GM12878 (cell line): ENCODE data around the gene PAX6. TPM values are rescaled to one million over a fixed set of nuclear protein-coding genes. Genes with fewer than 3 reads are reported as not detected.

ENCODE experiments used
- ATAC-seq: fragments of 200-7000 bp; cut with Tn5 transposase; 3 replicates; pipeline ENCODE4 v1.9.1; 2020; ENCODE audit warnings: mild to moderate bottlenecking, moderate library complexity
- BruUV-seq: library from RNA; stranded (reverse); fragments of 400-500 nt; replicated peaks from 2 replicates; lab custom pipeline; 2021; lab: Mats Ljungman, UMichigan
- CTCF ChIA-PET: fragments of 300-600 bp; sonication (Branson Sonifier 250); formaldehyde crosslinking; extraction: SDS; loops from one replicate; lab custom pipeline; 2021; ENCODE audit warnings: inconsistent platforms; lab: Yijun Ruan, JAX
- POLR2A ChIA-PET: fragments of 350-600 bp; formaldehyde crosslinking; extraction: SDS; loops from one replicate; lab custom pipeline; 2021; ENCODE audit warnings: inconsistent platforms; lab: Charles Lee
- RAD21 ChIA-PET: fragments of 300-600 bp; sonication (Branson Sonifier 250); formaldehyde crosslinking; loops from one replicate; lab custom pipeline; 2023; ENCODE audit warnings: antibody characterized with exemption; ENCODE audit not compliant: unreplicated experiment; lab: Charles Lee
- SMC1A ChIA-PET: fragments of 300-600 bp; sonication (Branson Sonifier 250); formaldehyde crosslinking; loops from one replicate; lab custom pipeline; 2023; ENCODE audit not compliant: unreplicated experiment, uncharacterized antibody; lab: Charles Lee
- DNase-seq: peaks from one replicate; pipeline ENCODE4 v3.0.0-alpha.2; 2011; ENCODE audit warnings: low read depth, low spot score
- FAIRE-seq: peaks from 3 replicates; lab custom pipeline; 2011; peaks lifted over from hg19 to GRCh38; lab: Jason Lieb, UNC
- H2AFZ ChIP-seq: 2 replicates; pipeline ENCODE4 v1.6.0; 2011; ENCODE audit warnings: low read depth, low read length, control low read depth; ENCODE audit not compliant: control insufficient read depth
- H3K27ac ChIP-seq: 2 replicates; pipeline ENCODE4 v1.5.1; 2011; ENCODE audit warnings: control low read depth; ENCODE audit not compliant: control insufficient read depth, insufficient read depth
- H3K27me3 ChIP-seq, 2 experiments: replicated peaks in 1 of 2; 2 replicates each; pipeline versions ENCODE4 v1.6.0 to v1.6.1; 2011; ENCODE audit warnings: low read length in 1 of 2; ENCODE audit not compliant: control insufficient read depth in 2 of 2, insufficient read depth in 2 of 2
- H3K36me3 ChIP-seq, 2 experiments: 2 replicates each; pipeline ENCODE4 v1.5.1; 2011; ENCODE audit warnings: low read length in 1 of 2; ENCODE audit not compliant: control insufficient read depth in 2 of 2, insufficient read depth in 2 of 2
- H3K4me1 ChIP-seq: 2 replicates; pipeline ENCODE4 v1.6.1; 2011; ENCODE audit warnings: mild to moderate bottlenecking, low read length, moderate library complexity, mixed read lengths; ENCODE audit not compliant: control insufficient read depth, insufficient read depth
- H3K4me2 ChIP-seq: 2 replicates; pipeline ENCODE4 v1.6.0; 2011; ENCODE audit warnings: control low read depth; ENCODE audit not compliant: control insufficient read depth, insufficient read depth
- H3K4me3 ChIP-seq: fragments of 200-600 bp; sonication (generic); 2 replicates; pipeline ENCODE4 v1.5.1; 2016
- H3K79me2 ChIP-seq: 2 replicates; pipeline ENCODE4 v1.6.0; 2011; ENCODE audit warnings: low read length; ENCODE audit not compliant: control insufficient read depth, insufficient read depth
- H3K9ac ChIP-seq: 2 replicates; pipeline ENCODE4 v1.8.0; 2011; ENCODE audit warnings: low read length, control low read depth, mixed read lengths; ENCODE audit not compliant: control insufficient read depth, insufficient read depth
- H3K9me3 ChIP-seq: replicated peaks from 3 replicates; pipeline ENCODE4 v1.5.1; 2011; ENCODE audit warnings: mild to moderate bottlenecking, low read length; ENCODE audit not compliant: control insufficient read depth, insufficient read depth
- H4K20me1 ChIP-seq: 2 replicates; pipeline ENCODE4 v1.6.0; 2011; ENCODE audit not compliant: control insufficient read depth, insufficient read depth
- ATF7 ChIP-seq: fragments of 450-650 bp; IDR thresholded peaks from 2 replicates; pipeline ENCODE4 v1.6.1; 2016; ENCODE audit warnings: low read depth, mild to moderate bottlenecking
- BHLHE40 ChIP-seq, 2 experiments: fragments of 450-650 bp in 1 of 2; IDR thresholded peaks; 2 replicates each; pipeline ENCODE4 v1.6.1; 2011 to 2017; ENCODE audit warnings: low read depth in 2 of 2, borderline replicate concordance in 1 of 2, improper control_type of control experiment in 1 of 2, low read length in 1 of 2, mild to moderate bottlenecking in 1 of 2
- CBX3 ChIP-seq: fragments of 200-600 bp; sonication (generic); IDR thresholded peaks from 2 replicates; pipeline ENCODE4 v1.6.1; 2016; ENCODE audit warnings: low read depth, borderline replicate concordance
- EGR1 ChIP-seq, 2 experiments: IDR thresholded peaks; 1 replicate in 1 of 2; 2 replicates in 1 of 2; pipeline ENCODE4 v1.6.1; 2011 to 2012; ENCODE audit warnings: low read depth in 2 of 2, low read length in 2 of 2, borderline replicate concordance in 1 of 2, mild to moderate bottlenecking in 1 of 2, moderate library complexity in 1 of 2
- GABPA ChIP-seq: IDR thresholded peaks from 2 replicates; pipeline ENCODE4 v1.6.1; 2014; ENCODE audit warnings: antibody characterized with exemption, low read depth, mild to moderate bottlenecking, inconsistent platforms
- GATAD2B ChIP-seq: fragments of 450-650 bp; conservative IDR thresholded peaks from 2 replicates; pipeline ENCODE4 v1.6.1; 2017; ENCODE audit warnings: low read depth, mild to moderate bottlenecking, moderate library complexity
- KLF5 ChIP-seq: fragments of 450-650 bp; IDR thresholded peaks from 2 replicates; pipeline ENCODE4 v1.6.1; 2014; ENCODE audit warnings: mild to moderate bottlenecking; ENCODE audit not compliant: partially characterized antibody
- NFYA ChIP-seq: IDR thresholded peaks from 2 replicates; pipeline ENCODE4 v1.6.1; 2011; ENCODE audit warnings: low read depth, mild to moderate bottlenecking, low read length, improper control_type of control experiment, borderline replicate concordance
- PAX5 ChIP-seq: IDR thresholded peaks from 2 replicates; pipeline ENCODE4 v1.6.1; 2011; ENCODE audit warnings: low read depth, low read length, borderline replicate concordance
- PAX8 ChIP-seq: fragments of 450-650 bp; IDR thresholded peaks from 2 replicates; pipeline ENCODE4 v1.6.1; 2017; ENCODE audit warnings: mild to moderate bottlenecking, moderate library complexity
- SMAD1 ChIP-seq: fragments of 450-650 bp; IDR thresholded peaks from 2 replicates; pipeline ENCODE4 v1.6.1; 2018; ENCODE audit warnings: mild to moderate bottlenecking, low read depth; ENCODE audit not compliant: partially characterized antibody
- SUZ12 ChIP-seq: fragments of 200-600 bp; sonication (generic); IDR thresholded peaks from one replicate; pipeline ENCODE4 v1.6.1; 2018; ENCODE audit warnings: antibody characterized with exemption, mild to moderate bottlenecking; ENCODE audit not compliant: unreplicated experiment
- TCF7 ChIP-seq: IDR thresholded peaks from 2 replicates; pipeline ENCODE4 v1.6.1; 2014; ENCODE audit warnings: antibody characterized with exemption, borderline replicate concordance
- WGBS: methylation state at CpG from one replicate; pipeline ENCODE4 v1.1.6; 2016; ENCODE audit warnings: low lambda C conversion rate; ENCODE audit not compliant: insufficient replicate concordance, insufficient coverage; ENCODE audit errors: missing lambda C conversion rate; 5-methylcytosine and 5-hydroxymethylcytosine counted together
- in situ Hi-C: fragments of 300-500 bp; cut with MboI; formaldehyde crosslinking; loops from 9 replicates; pipeline ENCODE4 v1.14.3; 2018; ENCODE audit warnings: mixed read lengths
- intact Hi-C: fragments of 100-400 bp; cut with micrococcal nuclease; formaldehyde crosslinking; loops from one replicate; pipeline ENCODE4 v1.14.2; 2022; ENCODE audit not compliant: unreplicated experiment
- polyA plus RNA-seq, 11 experiments: library from polyadenylated mRNA; depleted of rRNA in 4 of 11; unstranded in 6 of 11; stranded (reverse) in 5 of 11; fragments of >200 nt; fragmentation: Nextera tagmentation in 4 of 11; fragmentation: Illumina TruSeq in 1 of 11; extraction: Ambion mirVana in 4 of 11; extraction: Trizol in 1 of 11; gene quantifications; 1 replicate in 1 of 11; 2 replicates in 10 of 11; pipeline versions ENCODE4 v1.2.1 to v1.2.3, GENCODE V29; 2011 to 2016; ENCODE audit warnings: inconsistent platforms in 2 of 11, missing spikeins in 2 of 11, low read depth in 1 of 11
- total RNA-seq, 4 experiments: library from RNA; depleted of rRNA in 3 of 4; stranded (reverse); fragments of >200 nt in 3 of 4; fragmentation: Illumina TruSeq in 1 of 4; extraction: Trizol in 1 of 4; gene quantifications; 2 replicates each; pipeline versions ENCODE4 v1.2.1 to v1.2.3, GENCODE V29; 2013 to 2021

Gene PAX6
- total and polyA plus RNA-seq, 10 of the 15 experiments (the other 5 are each of a cell fraction or from before 2014, with no cell fraction given), result 0.06 to 0.26 (median 0.10) TPM; not detected in 3

DNA sequence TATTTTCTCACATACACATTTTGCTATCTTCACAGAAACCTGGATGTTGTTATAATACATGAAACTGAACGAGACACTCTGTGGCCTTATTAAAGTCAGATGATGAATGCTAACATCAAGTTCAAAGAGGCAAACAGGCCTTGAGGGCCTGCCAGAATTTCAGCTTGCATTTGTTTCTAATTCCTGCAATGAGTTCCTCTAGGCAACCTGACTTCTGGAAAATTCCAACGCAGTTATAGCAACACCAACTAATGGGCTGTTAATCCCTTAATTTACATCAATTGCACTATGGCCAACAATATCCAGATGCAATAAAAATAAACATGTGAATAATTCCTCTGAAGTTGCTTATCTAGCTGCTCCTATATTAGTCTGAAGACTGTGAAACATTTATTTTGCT, 19.1 kb downstream of the PAX6 start:
- CTCF ChIA-PET, result no interaction called here
- SMC1A ChIA-PET, result no interaction called here
- BruUV-seq, result no TSS peak
- no peak overlapping the region for H2AFZ ChIP-seq
- DNase-seq, result no peak
- no peaks in the 10 kb centered on the region for H4K20me1 ChIP-seq
- no peak for FAIRE-seq
- 26% methylated on average over 2 of the region's 2 CpGs for WGBS
- H3K36me3 ChIP-seq, result no peaks in the 10 kb centered on the region
- no peaks in the 10 kb centered on the region for H3K79me2 ChIP-seq
- intact Hi-C loops, result no loop called here
- no peak overlapping the region for H3K4me3 ChIP-seq
- no peak for ATAC-seq
- H3K9ac ChIP-seq, result no peak overlapping the region
- H3K4me2 ChIP-seq, result no peak overlapping the region
- no peak overlapping the region for H3K27ac ChIP-seq
- POLR2A ChIA-PET, result no interaction called here
- TF ChIP-seq GATAD2B (no peak), CBX3 (no peak), PAX8 (no peak), SMAD1 (no peak), PAX5 (no peak), EGR1 (IDR thresholded peaks at IDR 0.05; ENCODE audit: borderline replicate concordance in 1 of 2, low read depth in 2 of 2, low read length in 2 of 2) (no peak), NFYA (no peak), TCF7 (no peak), SUZ12 (no peak)
- no peaks in the 10 kb centered on the region for H3K9me3 ChIP-seq
- RAD21 ChIA-PET, result no interaction called here
- peaks cover 0 to 1% of the 10 kb centered on the region in 2 experiments; a peak in 3 of 4 replicates for H3K27me3 ChIP-seq
- no peaks in the 10 kb centered on the region for H3K4me1 ChIP-seq
- in situ Hi-C loops, result no loop called here

DNA sequence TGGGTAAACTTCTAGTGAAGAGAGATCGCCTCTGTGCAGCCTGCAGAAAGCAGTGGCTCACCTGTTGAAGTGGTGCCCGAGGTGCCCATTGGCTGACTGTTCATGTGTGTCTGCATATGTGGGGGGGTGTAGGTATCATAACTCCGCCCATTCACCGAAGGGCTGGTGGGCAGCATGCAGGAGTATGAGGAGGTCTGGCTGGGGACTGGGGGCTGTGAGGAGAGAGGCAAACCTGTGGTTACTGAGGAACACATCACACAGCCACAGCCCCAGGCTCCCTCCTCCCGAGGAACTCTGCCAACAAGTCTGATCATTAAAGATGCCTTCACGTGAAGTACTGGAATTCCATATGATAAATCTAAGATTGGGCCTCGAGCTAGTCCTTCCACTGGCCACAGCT, 20.5 kb downstream of the PAX6 start:
- in situ Hi-C loops, result no loop called here
- TF ChIP-seq KLF5 (no peak), ATF7 (no peak), BHLHE40 (IDR thresholded peaks at IDR 0.05; ENCODE audit: borderline replicate concordance in 1 of 2, low read depth in 2 of 2, low read length in 1 of 2) (no peak), GABPA (no peak)
- Histone ChIP-seq H3K27ac (no peak overlapping the region), H3K9me3 (no peaks in the 10 kb centered on the region), H3K79me2 (no peaks in the 10 kb centered on the region), H2AFZ (no peak overlapping the region), H4K20me1 (no peaks in the 10 kb centered on the region), H3K4me1 (no peaks in the 10 kb centered on the region), H3K36me3 (no peaks in the 10 kb centered on the region), H3K4me2 (no peak overlapping the region), H3K9ac (no peak overlapping the region), H3K27me3 (no peaks in the 10 kb centered on the region; a peak in 1 of 4 replicates), H3K4me3 (no peak overlapping the region)
- intact Hi-C loops, result no loop called here
- no TSS peak for BruUV-seq
- DNase-seq (no peak), ATAC-seq (no peak), FAIRE-seq (no peak)
- POLR2A ChIA-PET, result interaction anchor here (0.6 kb wide), 1 partner anchor 288 kb away, joined by 3 read pairs; no protein-coding TSS in a partner anchor
- CTCF ChIA-PET, result no interaction called here
- SMC1A ChIA-PET, result interaction anchor here (0.9 kb wide), 1 partner anchor 11 kb away, joined by 3 read pairs; no protein-coding TSS in a partner anchor
- RAD21 ChIA-PET, result no interaction called here
- 57% methylated on average over 7 of the region's 7 CpGs for WGBS
